ENCODE data around the gene PELI3. TPM values are rescaled to one million over a fixed set of nuclear protein-coding genes. Genes with fewer than 3 reads are reported as not detected.

Gene PELI3
- total and polyA plus RNA-seq, 8 donors = 0.58 to 11.2 (median 7.8) TPM

DNA sequence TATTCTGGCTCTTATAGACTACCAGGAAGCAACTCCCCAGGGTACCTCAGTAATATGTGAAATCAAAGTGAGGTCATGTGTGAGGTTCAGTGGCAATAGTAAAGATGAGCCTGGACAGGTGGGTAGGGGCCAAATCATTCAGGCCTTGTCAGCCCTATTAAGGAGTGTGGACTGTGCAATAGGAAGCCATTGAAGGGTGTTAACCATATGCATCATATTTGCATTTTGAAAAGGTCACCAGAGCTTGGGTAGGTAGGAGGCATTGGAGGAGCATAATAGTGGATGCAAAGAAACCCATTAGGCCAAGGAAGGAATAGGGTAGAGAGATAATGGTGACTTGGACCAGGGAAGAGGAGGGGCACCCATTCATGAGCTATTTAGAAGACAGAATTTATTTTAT lies 19.7 kb upstream of the PELI3 start:
- no peaks in the 10 kb centered on the region for H3K27me3 ChIP-seq
- TF ChIP-seq POLR2AphosphoS5 (IDR thresholded peaks at IDR 0.05) (no peak), EP300 (IDR thresholded peaks at IDR 0.05) (no peak), POLR2A (IDR thresholded peaks at IDR 0.05) (no peak)
- TF ChIP-seq, protein P1, sequence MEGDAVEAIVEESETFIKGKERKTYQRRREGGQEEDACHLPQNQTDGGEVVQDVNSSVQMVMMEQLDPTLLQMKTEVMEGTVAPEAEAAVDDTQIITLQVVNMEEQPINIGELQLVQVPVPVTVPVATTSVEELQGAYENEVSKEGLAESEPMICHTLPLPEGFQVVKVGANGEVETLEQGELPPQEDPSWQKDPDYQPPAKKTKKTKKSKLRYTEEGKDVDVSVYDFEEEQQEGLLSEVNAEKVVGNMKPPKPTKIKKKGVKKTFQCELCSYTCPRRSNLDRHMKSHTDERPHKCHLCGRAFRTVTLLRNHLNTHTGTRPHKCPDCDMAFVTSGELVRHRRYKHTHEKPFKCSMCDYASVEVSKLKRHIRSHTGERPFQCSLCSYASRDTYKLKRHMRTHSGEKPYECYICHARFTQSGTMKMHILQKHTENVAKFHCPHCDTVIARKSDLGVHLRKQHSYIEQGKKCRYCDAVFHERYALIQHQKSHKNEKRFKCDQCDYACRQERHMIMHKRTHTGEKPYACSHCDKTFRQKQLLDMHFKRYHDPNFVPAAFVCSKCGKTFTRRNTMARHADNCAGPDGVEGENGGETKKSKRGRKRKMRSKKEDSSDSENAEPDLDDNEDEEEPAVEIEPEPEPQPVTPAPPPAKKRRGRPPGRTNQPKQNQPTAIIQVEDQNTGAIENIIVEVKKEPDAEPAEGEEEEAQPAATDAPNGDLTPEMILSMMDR (IDR thresholded peaks at IDR 0.05) = no peak
- no peak overlapping the region for H3K27ac ChIP-seq
- no peak overlapping the region for H3K4me3 ChIP-seq
- DNase-seq = no peak
- H3K4me1 ChIP-seq = no peaks in the 10 kb centered on the region
- H3K36me3 ChIP-seq = no peaks in the 10 kb centered on the region
- H3K9me3 ChIP-seq = peaks cover 0 to 18% (median 11%) of the 10 kb centered on the region in 4 donors
- intact Hi-C loops (cut with DNase I; ENCODE audit: low total_unique reads) = no loop called here

DNA sequence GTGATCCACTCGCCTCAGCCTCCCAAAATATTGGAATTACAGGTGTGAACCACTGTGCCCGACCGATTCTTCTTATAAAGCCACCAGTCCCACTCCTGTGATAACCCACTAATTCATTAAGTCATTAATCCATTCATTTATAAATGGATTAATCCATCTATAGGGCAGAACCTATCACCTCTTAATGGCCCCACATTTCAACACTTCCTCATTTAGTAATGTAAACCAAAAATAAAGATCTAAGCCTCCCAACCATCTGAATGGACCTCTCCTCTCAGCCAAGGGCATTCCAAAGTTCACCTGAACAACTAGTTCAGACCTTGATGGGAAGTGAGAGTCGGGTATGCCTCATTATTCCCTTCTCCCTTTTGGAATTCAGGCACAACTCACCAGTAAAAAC lies 18.2 kb upstream of the PELI3 start:
- Histone ChIP-seq H3K27me3 (no peaks in the 10 kb centered on the region), H3K4me3 (no peak overlapping the region), H3K9me3 (peaks cover 0 to 8% (median 4%) of the 10 kb centered on the region in 4 donors), H3K27ac (no peak overlapping the region), H3K36me3 (no peaks in the 10 kb centered on the region), H3K4me1 (no peaks in the 10 kb centered on the region)
- no peak for DNase-seq
- whole genome bisulfite sequencing, 5 donors = 66 to 76% (median 72%) methylated on average over 4 of the region's 4 CpGs
- intact Hi-C loops (cut with DNase I; ENCODE audit: low total_unique reads) = no loop called here
- no peak for TF ChIP-seq POLR2AphosphoS5 (IDR thresholded peaks at IDR 0.05)
- TF ChIP-seq EP300 (IDR thresholded peaks at IDR 0.05) = no peak
- TF ChIP-seq, protein P1 (IDR thresholded peaks at IDR 0.05) = no peak
- TF ChIP-seq POLR2A (IDR thresholded peaks at IDR 0.05) = no peak

DNA sequence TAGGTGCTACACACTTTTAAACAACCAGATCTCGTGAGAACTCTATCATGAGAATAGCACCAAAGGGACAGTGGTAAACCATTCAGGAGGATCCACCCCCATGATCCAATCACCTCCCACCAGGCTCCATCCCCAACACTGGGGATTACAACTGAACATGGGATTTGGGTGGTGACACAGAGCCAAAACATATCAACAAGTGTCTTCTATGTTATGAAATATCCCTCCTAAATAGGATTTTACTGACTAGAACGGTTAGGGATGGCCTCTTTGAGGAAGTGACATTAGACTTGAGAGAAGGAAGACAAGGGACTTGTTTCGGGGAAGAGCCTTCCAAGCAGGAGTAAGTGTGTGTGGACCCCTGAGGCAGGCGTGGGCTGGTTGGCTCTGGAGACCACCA lies 16.1 kb upstream of the PELI3 start:
- WGBS, 5 donors = 62 to 75% (median 67%) methylated on average over 4 of the region's 4 CpGs
- Histone ChIP-seq H3K9me3 (no peaks in the 10 kb centered on the region), H3K36me3 (no peaks in the 10 kb centered on the region), H3K4me1 (no peaks in the 10 kb centered on the region), H3K4me3 (no peak overlapping the region), H3K27ac (no peak overlapping the region), H3K27me3 (no peaks in the 10 kb centered on the region)
- intact Hi-C loops (cut with DNase I; ENCODE audit: low total_unique reads) = no loop called here
- no peak for DNase-seq
- TF ChIP-seq POLR2AphosphoS5 (IDR thresholded peaks at IDR 0.05) = no peak
- TF ChIP-seq POLR2A (IDR thresholded peaks at IDR 0.05) = no peak
- TF ChIP-seq EP300 (IDR thresholded peaks at IDR 0.05) = no peak
- TF ChIP-seq, protein P1 (IDR thresholded peaks at IDR 0.05) = no peak

DNA sequence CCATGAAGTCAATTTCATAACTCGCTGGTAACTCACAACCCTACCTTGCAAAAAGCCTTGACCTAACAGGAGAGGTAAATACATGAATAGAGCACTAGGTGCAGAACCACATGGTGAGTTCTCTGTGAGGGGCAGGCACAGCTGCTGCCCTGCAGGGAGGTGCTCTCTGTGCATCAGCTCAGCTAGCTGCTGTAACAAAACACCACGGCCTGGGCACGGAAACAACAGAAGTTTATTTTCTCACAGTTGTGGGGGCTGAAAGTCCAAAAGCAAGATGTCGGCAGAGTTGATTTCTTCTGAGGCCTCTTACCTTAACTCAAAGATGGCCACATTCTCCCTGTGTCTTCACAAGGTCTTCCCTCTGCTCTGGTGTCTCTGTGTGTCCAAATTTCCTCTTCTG lies 15.0 kb upstream of the PELI3 start:
- Histone ChIP-seq H3K27me3 (no peaks in the 10 kb centered on the region), H3K4me1 (no peaks in the 10 kb centered on the region), H3K27ac (no peak overlapping the region), H3K36me3 (no peaks in the 10 kb centered on the region), H3K9me3 (no peaks in the 10 kb centered on the region), H3K4me3 (no peak overlapping the region)
- intact Hi-C loops (cut with DNase I; ENCODE audit: low total_unique reads) = no loop called here
- no peak for TF ChIP-seq POLR2AphosphoS5 (IDR thresholded peaks at IDR 0.05)
- no peak for TF ChIP-seq POLR2A (IDR thresholded peaks at IDR 0.05)
- TF ChIP-seq, protein P1 (IDR thresholded peaks at IDR 0.05) = no peak
- no peak for TF ChIP-seq EP300 (IDR thresholded peaks at IDR 0.05)
- DNase-seq = no peak
- WGBS, 5 donors = 75 to 84% (median 81%) methylated on average over 4 of the region's 4 CpGs

All from stomach (tissue), 9 donors.